ENCODE results near the gene HS3ST1.

The HS3ST1 gene

DNA sequence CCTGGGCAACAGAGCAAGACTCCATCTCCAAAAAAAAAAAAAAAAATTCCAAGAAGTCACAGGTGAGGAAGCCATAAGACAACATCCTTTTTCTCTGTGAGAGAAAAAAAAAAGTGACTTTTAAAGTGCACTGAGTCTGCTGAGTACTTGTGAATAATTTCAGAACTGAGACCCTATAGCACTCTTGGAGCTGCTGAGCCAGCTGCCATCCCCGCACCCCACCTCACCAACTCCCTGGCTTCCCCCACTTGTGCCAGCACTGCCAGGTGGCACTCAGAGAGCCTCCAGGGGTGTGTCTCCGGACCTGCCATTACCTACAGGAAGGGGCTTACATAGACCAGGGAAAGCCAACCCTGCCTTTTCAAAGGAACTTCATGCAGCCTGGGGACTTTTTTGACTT lies 39.2 kb upstream of the HS3ST1 start:
- peaks cover 3% of the 10 kb centered on the region for H3K36me3 ChIP-seq (ENCODE audit: control insufficient read depth, insufficient read depth, low read length)
- H3K79me2 ChIP-seq, result no peaks in the 10 kb centered on the region
- H2AFZ ChIP-seq, result no peak overlapping the region
- no peak overlapping the region for H3K4me2 ChIP-seq (ENCODE audit: low read length)
- H3K27me3 ChIP-seq (ENCODE audit: control insufficient read depth, insufficient read depth, low read length), result no peaks in the 10 kb centered on the region
- TF ChIP-seq, protein P1, sequence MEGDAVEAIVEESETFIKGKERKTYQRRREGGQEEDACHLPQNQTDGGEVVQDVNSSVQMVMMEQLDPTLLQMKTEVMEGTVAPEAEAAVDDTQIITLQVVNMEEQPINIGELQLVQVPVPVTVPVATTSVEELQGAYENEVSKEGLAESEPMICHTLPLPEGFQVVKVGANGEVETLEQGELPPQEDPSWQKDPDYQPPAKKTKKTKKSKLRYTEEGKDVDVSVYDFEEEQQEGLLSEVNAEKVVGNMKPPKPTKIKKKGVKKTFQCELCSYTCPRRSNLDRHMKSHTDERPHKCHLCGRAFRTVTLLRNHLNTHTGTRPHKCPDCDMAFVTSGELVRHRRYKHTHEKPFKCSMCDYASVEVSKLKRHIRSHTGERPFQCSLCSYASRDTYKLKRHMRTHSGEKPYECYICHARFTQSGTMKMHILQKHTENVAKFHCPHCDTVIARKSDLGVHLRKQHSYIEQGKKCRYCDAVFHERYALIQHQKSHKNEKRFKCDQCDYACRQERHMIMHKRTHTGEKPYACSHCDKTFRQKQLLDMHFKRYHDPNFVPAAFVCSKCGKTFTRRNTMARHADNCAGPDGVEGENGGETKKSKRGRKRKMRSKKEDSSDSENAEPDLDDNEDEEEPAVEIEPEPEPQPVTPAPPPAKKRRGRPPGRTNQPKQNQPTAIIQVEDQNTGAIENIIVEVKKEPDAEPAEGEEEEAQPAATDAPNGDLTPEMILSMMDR (IDR thresholded peaks at IDR 0.05), result no peak
- H3K9ac ChIP-seq, result no peak overlapping the region
- no peak overlapping the region for H3K4me3 ChIP-seq (ENCODE audit: low read depth, low read length)
- H3K4me1 ChIP-seq, result no peaks in the 10 kb centered on the region
- H3K27ac ChIP-seq, result no peak overlapping the region
- no peaks in the 10 kb centered on the region for H3K9me3 ChIP-seq (ENCODE audit: control insufficient read depth, low read length)

DNA sequence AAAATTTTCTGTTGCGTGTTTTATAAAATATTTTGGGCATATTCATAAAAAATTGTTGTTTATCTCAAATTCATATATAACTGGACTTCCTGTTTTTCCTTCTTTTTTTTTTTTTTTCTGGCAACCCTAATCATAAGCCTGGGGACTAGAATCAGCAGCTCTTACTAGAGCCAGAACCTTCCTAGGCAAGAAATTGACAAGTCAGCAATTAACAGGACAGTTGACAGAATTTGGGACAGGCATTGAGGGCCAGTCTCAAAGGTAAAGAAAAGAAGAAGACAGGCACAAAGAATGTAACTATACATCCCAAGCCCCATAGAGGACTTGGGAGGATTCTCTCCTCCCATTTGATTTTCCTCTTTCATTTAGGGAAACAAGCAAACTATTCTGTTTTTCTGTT lies 35.0 kb upstream of the HS3ST1 start:
- H3K9me3 ChIP-seq (ENCODE audit: control insufficient read depth, low read length), result no peaks in the 10 kb centered on the region
- no peaks in the 10 kb centered on the region for H3K79me2 ChIP-seq
- TF ChIP-seq, protein P1 (IDR thresholded peaks at IDR 0.05), result no peak
- H3K4me1 ChIP-seq, result no peaks in the 10 kb centered on the region
- H3K36me3 ChIP-seq (ENCODE audit: control insufficient read depth, insufficient read depth, low read length), result no peaks in the 10 kb centered on the region
- no peak overlapping the region for H3K4me3 ChIP-seq (ENCODE audit: low read depth, low read length)
- H3K4me2 ChIP-seq (ENCODE audit: low read length), result no peak overlapping the region
- H3K27ac ChIP-seq, result no peak overlapping the region
- H3K27me3 ChIP-seq (ENCODE audit: control insufficient read depth, insufficient read depth, low read length), result no peaks in the 10 kb centered on the region
- no peak overlapping the region for H3K9ac ChIP-seq
- H2AFZ ChIP-seq, result no peak overlapping the region

DNA sequence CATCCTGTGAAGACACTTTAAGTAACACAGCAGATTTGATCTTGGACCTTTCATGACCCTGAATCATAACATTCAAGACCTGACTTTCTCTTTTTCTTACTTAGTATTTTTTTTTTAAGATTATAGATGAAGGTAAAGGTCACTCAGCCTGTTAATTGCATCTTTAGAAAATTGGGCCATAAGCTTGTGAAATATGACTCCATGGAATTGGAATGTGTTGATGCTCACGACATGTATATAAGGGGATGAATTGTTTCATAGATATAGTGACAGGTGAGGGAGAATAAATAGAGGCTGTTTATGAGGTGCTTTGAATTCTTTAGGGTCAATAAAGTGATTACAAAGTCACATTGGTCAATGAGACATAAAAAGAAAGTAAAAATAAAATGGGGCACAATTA lies 27.7 kb upstream of the HS3ST1 start:
- TF ChIP-seq, protein P1 (IDR thresholded peaks at IDR 0.05), result no peak
- Histone ChIP-seq H2AFZ (no peak overlapping the region), H3K4me3 (ENCODE audit: low read depth, low read length) (no peak overlapping the region), H3K4me1 (no peaks in the 10 kb centered on the region), H3K79me2 (no peaks in the 10 kb centered on the region), H3K9me3 (ENCODE audit: control insufficient read depth, low read length) (no peaks in the 10 kb centered on the region), H3K27me3 (ENCODE audit: control insufficient read depth, insufficient read depth, low read length) (no peaks in the 10 kb centered on the region), H3K36me3 (ENCODE audit: control insufficient read depth, insufficient read depth, low read length) (no peaks in the 10 kb centered on the region), H3K27ac (no peak overlapping the region), H3K9ac (no peak overlapping the region), H3K4me2 (ENCODE audit: low read length) (no peak overlapping the region)

DNA sequence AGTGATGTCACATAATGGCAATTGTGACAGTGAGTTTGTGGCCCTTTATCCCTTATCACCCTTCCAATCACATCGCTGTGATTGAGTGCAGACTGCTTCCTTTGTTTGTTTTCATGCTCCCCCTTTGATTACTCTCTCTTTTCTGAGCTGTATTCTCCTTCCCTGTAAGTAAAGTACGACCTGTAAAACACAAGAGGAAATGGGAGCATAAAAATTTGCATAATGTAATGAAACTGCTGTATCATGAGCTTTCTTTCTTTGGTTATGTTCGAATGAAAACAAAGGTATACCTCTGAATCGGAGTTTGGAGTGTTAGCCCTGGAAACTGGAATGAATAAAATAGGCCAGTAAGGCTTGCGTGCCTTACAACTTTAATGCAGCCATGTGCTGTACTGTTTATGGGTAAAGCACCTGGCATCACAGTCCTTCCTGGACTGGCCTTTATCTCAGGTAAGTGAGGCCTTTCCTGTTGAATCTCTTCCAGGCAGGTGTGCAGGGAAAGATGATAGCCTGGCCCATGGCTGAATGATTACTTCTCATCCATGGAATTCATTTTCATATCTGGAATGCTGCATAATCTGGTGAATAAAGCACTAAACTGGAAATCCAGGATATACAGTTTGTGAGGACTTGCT lies 26.6 kb upstream of the HS3ST1 start:
- TF ChIP-seq, protein P1 (IDR thresholded peaks at IDR 0.05), result no peak
- no peaks in the 10 kb centered on the region for H3K9me3 ChIP-seq (ENCODE audit: control insufficient read depth, low read length)
- no peaks in the 10 kb centered on the region for H3K27me3 ChIP-seq (ENCODE audit: control insufficient read depth, insufficient read depth, low read length)
- H3K79me2 ChIP-seq, result no peaks in the 10 kb centered on the region
- H2AFZ ChIP-seq, result no peak overlapping the region
- no peak overlapping the region for H3K4me3 ChIP-seq (ENCODE audit: low read depth, low read length)
- H3K36me3 ChIP-seq (ENCODE audit: control insufficient read depth, insufficient read depth, low read length), result no peaks in the 10 kb centered on the region
- no peak overlapping the region for H3K27ac ChIP-seq
- H3K9ac ChIP-seq, result no peak overlapping the region
- no peaks in the 10 kb centered on the region for H3K4me1 ChIP-seq
- H3K4me2 ChIP-seq (ENCODE audit: low read length), result no peak overlapping the region

DNA sequence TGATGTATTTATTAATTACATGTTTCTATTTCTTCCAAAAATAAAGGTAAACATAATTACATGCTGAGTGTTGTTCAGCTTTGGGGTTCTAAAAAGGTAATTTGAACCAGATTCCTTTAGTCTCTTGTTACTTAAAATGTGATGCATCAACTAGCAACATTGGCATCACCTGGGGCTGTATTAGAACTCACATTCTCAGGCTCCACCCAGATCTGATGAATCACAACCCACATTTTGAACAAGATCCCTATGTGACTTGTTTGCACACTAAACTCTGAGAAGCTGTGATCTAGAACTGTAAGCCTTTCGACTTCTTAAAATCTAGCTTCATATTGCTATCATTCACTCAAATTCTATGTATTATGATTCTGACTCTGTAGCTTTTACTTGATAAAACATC lies 23.0 kb upstream of the HS3ST1 start:
- Histone ChIP-seq H3K36me3 (ENCODE audit: control insufficient read depth, insufficient read depth, low read length) (no peaks in the 10 kb centered on the region), H2AFZ (no peak overlapping the region), H3K9ac (no peak overlapping the region), H3K79me2 (no peaks in the 10 kb centered on the region), H3K4me1 (no peaks in the 10 kb centered on the region), H3K9me3 (ENCODE audit: control insufficient read depth, low read length) (no peaks in the 10 kb centered on the region), H3K4me3 (ENCODE audit: low read depth, low read length) (no peak overlapping the region), H3K27ac (no peak overlapping the region), H3K4me2 (ENCODE audit: low read length) (no peak overlapping the region), H3K27me3 (ENCODE audit: control insufficient read depth, insufficient read depth, low read length) (no peaks in the 10 kb centered on the region)
- TF ChIP-seq, protein P1 (IDR thresholded peaks at IDR 0.05), result no peak
